ENCODE results near the gene HOXA1.

HOXA1 gene

GRCh38 chr7:27123007-27123476 is 27.2 kb upstream of the HOXA1 start:
- Histone ChIP-seq H3K27me3 (ENCODE audit: insufficient read depth, low read length) (peaks cover 100% of the 10 kb centered on the region), H3K4me3 (ENCODE audit: low read length) (no peak overlapping the region), H3K36me3 (ENCODE audit: insufficient read depth, low read length) (no peaks in the 10 kb centered on the region), H3K4me1 (ENCODE audit: insufficient read depth, low read length) (no peaks in the 10 kb centered on the region), H3K9ac (ENCODE audit: low read depth, low read length) (no peak overlapping the region), H3K9me3 (ENCODE audit: insufficient read depth, low read depth, low read length) (no peaks in the 10 kb centered on the region), H3K27ac (ENCODE audit: low read depth, low read length) (no peak overlapping the region)
- 5% methylated on average over 14 of the region's 14 CpGs for WGBS

- no peak overlapping the region for H3K9ac ChIP-seq (ENCODE audit: low read depth, low read length)
These were observed 26.5 kb upstream of the HOXA1 start for GRCh38 chr7:27122077-27122910.

DNA sequence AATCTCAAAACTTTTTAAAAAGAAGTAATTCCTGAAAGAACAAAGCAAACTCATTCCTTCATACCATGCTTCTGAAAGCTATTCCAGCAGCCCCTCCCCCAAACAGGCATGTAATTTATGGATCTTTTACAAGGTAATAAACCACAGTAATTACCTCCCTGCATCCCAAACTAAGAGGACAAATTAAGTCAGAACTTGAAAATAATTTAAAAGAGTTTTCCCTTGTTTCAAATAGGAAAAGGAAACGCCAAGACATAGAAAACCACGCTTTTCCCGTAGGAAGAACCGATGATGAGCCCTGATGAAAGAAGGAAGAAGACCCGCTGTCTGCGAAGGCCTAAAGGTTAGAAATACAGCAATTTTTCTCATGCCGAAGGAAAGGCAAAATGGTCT is 25.9 kb upstream of the HOXA1 start:
- Histone ChIP-seq H3K9me3 (ENCODE audit: insufficient read depth, low read depth, low read length) (no peaks in the 10 kb centered on the region), H3K27ac (ENCODE audit: low read depth, low read length) (no peak overlapping the region), H3K27me3 (ENCODE audit: insufficient read depth, low read length) (peaks cover 100% of the 10 kb centered on the region), H3K4me1 (ENCODE audit: insufficient read depth, low read length) (no peaks in the 10 kb centered on the region), H3K9ac (ENCODE audit: low read depth, low read length) (no peak overlapping the region), H3K36me3 (ENCODE audit: insufficient read depth, low read length) (no peaks in the 10 kb centered on the region), H3K4me3 (ENCODE audit: low read length) (no peak overlapping the region)
- 14% methylated on average over 7 of the region's 7 CpGs for WGBS

More at GRCh38 chr7:27122077-27122910, 26.5 kb upstream of the HOXA1 start:
- Histone ChIP-seq H3K9me3 (ENCODE audit: insufficient read depth, low read depth, low read length) (no peaks in the 10 kb centered on the region), H3K36me3 (ENCODE audit: insufficient read depth, low read length) (no peaks in the 10 kb centered on the region), H3K4me1 (ENCODE audit: insufficient read depth, low read length) (no peaks in the 10 kb centered on the region), H3K27me3 (ENCODE audit: insufficient read depth, low read length) (peaks cover 100% of the 10 kb centered on the region), H3K27ac (ENCODE audit: low read depth, low read length) (no peak overlapping the region), H3K4me3 (ENCODE audit: low read length) (no peak overlapping the region)
- WGBS, result 2% methylated on average over 41 of the region's 42 CpGs

GRCh38 chr7:27119412-27119911 is 23.7 kb upstream of the HOXA1 start:
- Histone ChIP-seq H3K27me3 (ENCODE audit: insufficient read depth, low read length) (peaks cover 100% of the 10 kb centered on the region), H3K9me3 (ENCODE audit: insufficient read depth, low read depth, low read length) (no peaks in the 10 kb centered on the region), H3K27ac (ENCODE audit: low read depth, low read length) (no peak overlapping the region), H3K4me3 (ENCODE audit: low read length) (no peak overlapping the region), H3K9ac (ENCODE audit: low read depth, low read length) (no peak overlapping the region), H3K4me1 (ENCODE audit: insufficient read depth, low read length) (peaks cover 5% of the 10 kb centered on the region; the same call in 1 of the 2 replicates), H3K36me3 (ENCODE audit: insufficient read depth, low read length) (no peaks in the 10 kb centered on the region)
- 36% methylated on average over 1 of the region's 1 CpG for WGBS

GRCh38 chr7:27118580-27118979 is 22.8 kb upstream of the HOXA1 start:
- H3K27ac ChIP-seq (ENCODE audit: low read depth, low read length), result no peak overlapping the region
- WGBS, result 16% methylated on average over 3 of the region's 3 CpGs
- no peak overlapping the region for H3K9ac ChIP-seq (ENCODE audit: low read depth, low read length)
- H3K36me3 ChIP-seq (ENCODE audit: insufficient read depth, low read length), result no peaks in the 10 kb centered on the region
- peaks cover 8% of the 10 kb centered on the region for H3K4me1 ChIP-seq (ENCODE audit: insufficient read depth, low read length)
- peaks cover 98% of the 10 kb centered on the region for H3K27me3 ChIP-seq (ENCODE audit: insufficient read depth, low read length)
- no peaks in the 10 kb centered on the region for H3K9me3 ChIP-seq (ENCODE audit: insufficient read depth, low read depth, low read length)
- no peak overlapping the region for H3K4me3 ChIP-seq (ENCODE audit: low read length)

DNA sequence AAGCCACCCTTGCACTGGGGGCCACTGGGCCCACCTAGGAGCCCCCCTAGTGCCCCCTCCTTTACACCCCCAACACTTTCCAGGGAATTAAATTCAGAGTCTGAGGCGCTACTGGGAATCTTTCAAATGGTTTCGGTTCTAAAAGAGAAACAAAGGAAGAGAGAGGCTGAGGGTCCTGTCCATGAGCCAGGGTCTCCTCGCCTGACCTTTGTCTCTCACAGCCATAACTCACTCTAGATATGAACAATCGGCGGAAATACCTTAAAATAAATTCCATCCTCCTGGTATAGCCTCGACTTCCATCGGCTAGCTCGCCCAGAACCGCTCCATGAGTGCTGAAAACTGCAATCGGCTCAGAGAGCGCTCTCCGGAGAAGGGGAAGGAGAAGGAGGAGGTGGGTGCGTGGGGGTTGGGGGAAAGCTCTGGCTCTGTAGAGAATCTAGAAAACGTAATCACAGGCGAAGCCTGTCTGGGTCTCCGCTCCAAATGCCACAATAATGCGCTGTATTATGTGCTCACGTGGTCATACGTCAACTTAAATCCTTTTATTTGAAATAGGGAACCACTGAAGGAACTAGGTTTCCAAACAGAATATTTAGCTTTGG is 22.2 kb upstream of the HOXA1 start:
- Histone ChIP-seq H3K4me3 (ENCODE audit: low read length) (no peak overlapping the region), H3K27ac (ENCODE audit: low read depth, low read length) (no peak overlapping the region), H3K4me1 (ENCODE audit: insufficient read depth, low read length) (peaks cover 8% of the 10 kb centered on the region), H3K27me3 (ENCODE audit: insufficient read depth, low read length) (peaks cover 98% of the 10 kb centered on the region), H3K9ac (ENCODE audit: low read depth, low read length) (no peak overlapping the region), H3K9me3 (ENCODE audit: insufficient read depth, low read depth, low read length) (no peaks in the 10 kb centered on the region), H3K36me3 (ENCODE audit: insufficient read depth, low read length) (no peaks in the 10 kb centered on the region)
- WGBS, result 6% methylated on average over 19 of the region's 19 CpGs

DNA sequence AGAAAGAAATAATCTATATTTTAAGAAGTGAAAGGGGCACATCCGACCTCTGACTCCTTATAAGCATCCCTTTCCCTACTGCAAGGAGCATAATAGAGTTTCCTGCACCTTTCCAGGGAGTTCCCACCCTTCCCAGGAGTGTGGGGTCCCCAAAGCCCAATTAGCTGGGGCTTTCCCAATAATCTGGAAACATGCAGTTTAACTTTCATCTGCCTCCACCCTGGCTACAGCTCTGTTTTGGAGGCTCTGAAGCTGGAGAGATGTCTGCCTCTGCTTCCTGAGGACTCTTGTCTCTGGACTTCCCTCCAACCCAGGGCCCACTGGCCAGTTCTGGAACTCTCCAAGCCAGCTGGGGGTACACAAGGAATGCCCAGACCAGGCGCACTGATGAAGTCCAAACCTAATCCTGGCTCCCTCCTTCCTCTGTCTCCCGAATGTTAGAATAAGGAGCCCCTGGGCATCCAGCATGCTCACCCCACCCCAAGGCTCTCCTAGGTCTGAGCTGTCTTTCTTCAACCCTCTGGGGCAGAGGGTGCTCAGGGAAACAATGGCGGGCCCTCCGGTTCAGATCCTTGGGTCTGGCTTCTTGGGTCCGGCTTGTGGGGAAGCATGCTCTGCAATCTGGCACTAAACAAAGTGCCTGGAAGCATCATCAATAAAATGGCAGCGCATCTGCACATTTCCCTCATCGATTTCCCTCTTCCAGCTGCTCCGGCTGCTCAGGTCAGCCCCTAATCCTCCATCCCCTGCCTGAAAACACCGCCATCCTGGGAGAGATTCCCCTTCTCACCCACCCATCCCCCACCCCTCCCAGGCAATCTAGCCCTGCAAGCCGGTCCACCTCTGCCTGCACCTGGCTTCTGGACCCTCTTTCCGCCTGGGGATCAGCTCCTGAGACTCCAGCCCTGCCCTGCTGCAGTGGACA is 21.4 kb upstream of the HOXA1 start:
- Histone ChIP-seq H3K4me1 (ENCODE audit: insufficient read depth, low read length) (peaks cover 8% of the 10 kb centered on the region), H3K36me3 (ENCODE audit: insufficient read depth, low read length) (no peaks in the 10 kb centered on the region), H3K4me3 (ENCODE audit: low read length) (no peak overlapping the region), H3K27ac (ENCODE audit: low read depth, low read length) (no peak overlapping the region), H3K27me3 (ENCODE audit: insufficient read depth, low read length) (peaks cover 98% of the 10 kb centered on the region), H3K9me3 (ENCODE audit: insufficient read depth, low read depth, low read length) (no peaks in the 10 kb centered on the region), H3K9ac (ENCODE audit: low read depth, low read length) (no peak overlapping the region)
- WGBS, result 8% methylated on average over 12 of the region's 12 CpGs

DNA sequence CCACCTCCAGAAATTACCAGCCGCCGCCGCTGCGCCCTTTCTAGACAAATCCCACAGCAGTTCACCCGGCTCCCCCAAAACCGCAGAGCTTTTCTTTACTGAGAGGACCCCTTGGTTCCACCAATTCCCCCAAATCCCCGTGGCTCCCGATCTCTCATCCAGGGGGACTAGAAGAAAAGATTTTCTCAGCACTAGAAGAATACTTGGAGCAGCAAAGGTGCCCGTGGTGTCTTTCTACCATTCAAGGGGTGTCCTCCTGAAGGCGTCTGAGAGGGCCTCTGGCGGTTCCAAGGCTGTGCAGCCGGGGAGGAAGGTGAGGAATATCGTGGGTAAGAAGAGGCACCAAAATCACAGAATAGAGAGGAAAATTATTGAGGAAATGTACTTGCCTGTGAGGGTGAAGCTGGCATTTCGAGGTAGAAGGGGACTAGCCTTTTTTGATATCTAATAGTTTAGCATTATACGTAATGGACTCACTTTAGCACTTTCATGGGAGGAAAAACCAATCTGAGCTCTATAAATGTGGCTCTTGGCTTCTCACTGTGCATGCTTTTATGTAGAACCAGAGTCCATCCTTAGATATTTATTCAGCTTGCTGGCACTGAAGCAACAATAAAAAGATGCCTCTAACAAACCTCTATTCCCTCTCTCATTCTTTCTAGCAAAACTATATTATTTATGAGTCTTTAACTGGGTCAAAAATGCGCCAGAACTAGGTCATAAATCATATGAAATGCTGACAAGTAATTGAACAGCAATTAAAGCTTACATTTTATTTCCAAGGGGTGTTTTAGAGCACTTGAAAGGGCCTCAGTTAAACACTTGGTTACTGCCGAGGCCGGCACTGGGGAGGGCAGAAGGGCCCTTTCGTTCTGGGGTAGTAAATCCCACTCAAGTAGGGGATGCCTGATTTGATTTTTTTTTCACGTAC is 20.5 kb upstream of the HOXA1 start:
- H3K4me3 ChIP-seq (ENCODE audit: low read length), result no peak overlapping the region
- H3K27ac ChIP-seq (ENCODE audit: low read depth, low read length), result no peak overlapping the region
- H3K36me3 ChIP-seq (ENCODE audit: insufficient read depth, low read length), result no peaks in the 10 kb centered on the region
- H3K27me3 ChIP-seq (ENCODE audit: insufficient read depth, low read length), result peaks cover 98% of the 10 kb centered on the region
- H3K9me3 ChIP-seq (ENCODE audit: insufficient read depth, low read depth, low read length), result no peaks in the 10 kb centered on the region
- peaks cover 8% of the 10 kb centered on the region for H3K4me1 ChIP-seq (ENCODE audit: insufficient read depth, low read length)
- H3K9ac ChIP-seq (ENCODE audit: low read depth, low read length), result no peak overlapping the region
- WGBS, result 11% methylated on average over 19 of the region's 20 CpGs

DNA sequence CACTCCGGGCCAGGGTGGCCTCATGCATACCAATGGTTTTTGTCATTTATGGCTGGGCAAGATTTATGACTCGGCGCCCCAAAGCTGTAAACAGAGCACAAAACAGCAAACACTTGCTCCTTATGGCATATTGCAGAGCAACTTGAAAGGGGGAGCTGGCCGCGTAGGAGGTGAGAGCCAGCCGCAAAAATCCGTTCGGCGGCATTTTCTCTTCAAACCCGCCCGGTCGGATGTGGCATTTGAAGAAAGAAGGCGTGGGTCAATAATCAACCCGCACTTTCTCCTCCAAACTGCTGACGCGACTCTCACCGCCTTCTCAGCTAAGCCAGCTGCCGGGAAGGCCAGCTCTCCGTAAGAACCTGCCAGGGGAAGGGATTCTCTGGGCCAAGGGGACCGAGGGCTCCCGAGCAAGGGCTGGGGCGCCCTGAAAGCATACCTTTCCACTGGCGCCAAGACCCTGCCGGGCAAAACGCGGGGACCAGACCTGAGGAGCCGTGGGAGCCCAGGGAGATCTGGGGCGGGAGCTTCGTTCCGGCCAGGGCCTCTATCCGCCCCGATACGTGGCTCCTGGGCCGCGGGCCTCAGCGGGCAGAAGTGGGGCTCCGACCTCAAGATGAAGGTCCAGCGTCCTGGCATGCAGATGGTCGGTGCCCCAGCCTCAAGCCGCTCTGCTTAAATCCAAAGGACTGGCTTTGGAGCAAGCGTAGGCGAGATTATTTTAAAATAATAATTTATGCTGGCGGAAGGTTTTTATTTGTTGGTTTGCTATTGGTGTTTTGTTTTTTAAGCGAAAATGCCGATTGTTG is 19.6 kb upstream of the HOXA1 start:
- Histone ChIP-seq H3K27me3 (ENCODE audit: insufficient read depth, low read length) (peaks cover 98% of the 10 kb centered on the region), H3K4me3 (ENCODE audit: low read length) (peak overlapping the region; percentile 17; the same call in 1 of the 2 replicates), H3K9ac (ENCODE audit: low read depth, low read length) (no peak overlapping the region), H3K27ac (ENCODE audit: low read depth, low read length) (no peak overlapping the region), H3K36me3 (ENCODE audit: insufficient read depth, low read length) (no peaks in the 10 kb centered on the region), H3K9me3 (ENCODE audit: insufficient read depth, low read depth, low read length) (no peaks in the 10 kb centered on the region), H3K4me1 (ENCODE audit: insufficient read depth, low read length) (peaks cover 8% of the 10 kb centered on the region)
- 3% methylated on average over 45 of the region's 45 CpGs for WGBS

All from HUES64 (cell line).